MM.1S (cell line): ENCODE data around the gene GCNT1.
"Not testable (repeated sequence)": the region's sequence is repeated elsewhere in the genome, so short reads cannot be mapped to it uniquely, and the experiment has no call there.

Experiments
- DNase-seq: peaks from one replicate; pipeline ENCODE4 v3.0.0-alpha.2; 2015
- H2AFZ ChIP-seq: fragments of 300-600 bp; sonication (generic); 2 replicates; pipeline ENCODE4 v1.6.0; 2016; ENCODE audit warnings: antibody characterized with exemption, low read length
- H3F3A ChIP-seq: fragments of 300-600 bp; sonication (generic); 2 replicates; pipeline ENCODE4 v1.6.1; 2016; ENCODE audit warnings: mild to moderate bottlenecking, antibody characterized with exemption, low read length, moderate library complexity, mixed read lengths; ENCODE audit not compliant: insufficient read depth
- H3K27ac ChIP-seq: fragments of 300-600 bp; sonication (generic); 2 replicates; pipeline ENCODE4 v1.5.1; 2016; ENCODE audit warnings: mild to moderate bottlenecking, low read length
- H3K27me3 ChIP-seq: fragments of 300-600 bp; sonication (generic); replicated peaks from 2 replicates; pipeline ENCODE4 v1.6.0; 2016; ENCODE audit warnings: low read length; ENCODE audit not compliant: insufficient read depth
- H3K36me3 ChIP-seq: fragments of 300-600 bp; sonication (generic); replicated peaks from 2 replicates; pipeline ENCODE4 v1.6.1; 2016; ENCODE audit warnings: mild to moderate bottlenecking, low read length, mixed read lengths; ENCODE audit not compliant: insufficient read depth
- H3K4me1 ChIP-seq: fragments of 300-600 bp; sonication (generic); 2 replicates; pipeline ENCODE4 v1.6.1; 2016; ENCODE audit warnings: low read length, mixed read lengths
- H3K4me2 ChIP-seq: fragments of 300-600 bp; sonication (generic); 2 replicates; pipeline ENCODE4 v1.6.0; 2016; ENCODE audit warnings: low read depth, low read length
- H3K4me3 ChIP-seq: fragments of 300-600 bp; sonication (generic); 2 replicates; pipeline ENCODE4 v1.5.1; 2016; ENCODE audit warnings: low read length, mixed read lengths
- H3K79me2 ChIP-seq: fragments of 300-600 bp; sonication (generic); 2 replicates; pipeline ENCODE4 v1.6.1; 2016; ENCODE audit warnings: mixed run types, low read length, mixed read lengths
- H3K9ac ChIP-seq: fragments of 300-600 bp; sonication (generic); 2 replicates; pipeline ENCODE4 v1.6.1; 2016; ENCODE audit warnings: low read length, mixed read lengths
- H3K9me2 ChIP-seq: fragments of 300-600 bp; sonication (generic); replicated peaks from 2 replicates; pipeline ENCODE4 v1.6.1; 2016; ENCODE audit warnings: mild to moderate bottlenecking, low read length, mixed read lengths; ENCODE audit not compliant: insufficient read depth
- H3K9me3 ChIP-seq: fragments of 300-600 bp; sonication (generic); replicated peaks from 2 replicates; pipeline ENCODE4 v1.6.1; 2016; ENCODE audit warnings: mild to moderate bottlenecking, low read length, mixed read lengths; ENCODE audit not compliant: insufficient read depth
- H4K20me1 ChIP-seq: fragments of 300-600 bp; sonication (generic); 2 replicates; pipeline ENCODE4 v1.6.1; 2016; ENCODE audit warnings: mild to moderate bottlenecking, low read length, moderate library complexity, mixed read lengths; ENCODE audit not compliant: insufficient read depth
- EZH2 ChIP-seq: fragments of 300-600 bp; sonication (generic); optimal IDR thresholded peaks from 2 replicates; pipeline ENCODE3; 2017; ENCODE audit warnings: low read depth, mild to moderate bottlenecking, antibody characterized with exemption, low read length, mixed read lengths
- EZH2phosphoT487 ChIP-seq: fragments of 300-600 bp; sonication (generic); IDR thresholded peaks from 2 replicates; pipeline ENCODE4 v1.6.1; 2018; ENCODE audit warnings: antibody characterized with exemption, low read length
- TF ChIP-seq, protein P1 (sequence below): fragments of 300-600 bp; sonication (generic); IDR thresholded peaks from 2 replicates; pipeline ENCODE4 v1.5.1; 2016; ENCODE audit warnings: antibody characterized with exemption, low read length, mixed read lengths

GCNT1 gene

DNA sequence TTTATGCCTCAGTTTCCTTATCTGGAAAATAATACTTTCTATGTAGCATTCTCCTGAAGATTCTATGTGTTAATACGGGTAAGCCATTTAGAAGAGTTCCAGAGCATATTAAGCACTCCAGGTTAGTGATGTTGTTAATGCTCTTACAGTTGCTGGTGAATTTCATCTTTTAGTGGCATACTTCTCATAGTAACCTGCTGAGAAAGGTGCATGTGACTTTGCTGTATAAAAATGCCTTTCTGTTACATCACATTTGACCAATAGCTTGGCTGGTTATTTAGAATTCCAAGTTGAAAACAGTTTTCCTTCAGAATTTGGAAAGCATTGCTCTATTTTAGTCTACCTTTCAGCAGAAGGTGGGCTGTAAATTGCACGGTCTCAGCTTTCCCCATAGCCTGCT, 27.2 kb downstream of the GCNT1 start:
- Histone ChIP-seq H3K36me3 (no peaks in the 10 kb centered on the region), H3K27ac (no peak overlapping the region; the same call in 1 of the 2 replicates), H3K4me2 (no peak overlapping the region), H2AFZ (no peak overlapping the region), H3K9me2 (no peaks in the 10 kb centered on the region), H3K4me3 (no peak overlapping the region), H3K27me3 (no peaks in the 10 kb centered on the region), H3K79me2 (no peaks in the 10 kb centered on the region), H3K9me3 (no peaks in the 10 kb centered on the region), H3F3A (no peaks in the 10 kb centered on the region), H3K4me1 (no peaks in the 10 kb centered on the region), H3K9ac (no peak overlapping the region), H4K20me1 (no peaks in the 10 kb centered on the region)
- DNase-seq = no peak
- TF ChIP-seq EZH2 = no peak
- TF ChIP-seq, protein P1, sequence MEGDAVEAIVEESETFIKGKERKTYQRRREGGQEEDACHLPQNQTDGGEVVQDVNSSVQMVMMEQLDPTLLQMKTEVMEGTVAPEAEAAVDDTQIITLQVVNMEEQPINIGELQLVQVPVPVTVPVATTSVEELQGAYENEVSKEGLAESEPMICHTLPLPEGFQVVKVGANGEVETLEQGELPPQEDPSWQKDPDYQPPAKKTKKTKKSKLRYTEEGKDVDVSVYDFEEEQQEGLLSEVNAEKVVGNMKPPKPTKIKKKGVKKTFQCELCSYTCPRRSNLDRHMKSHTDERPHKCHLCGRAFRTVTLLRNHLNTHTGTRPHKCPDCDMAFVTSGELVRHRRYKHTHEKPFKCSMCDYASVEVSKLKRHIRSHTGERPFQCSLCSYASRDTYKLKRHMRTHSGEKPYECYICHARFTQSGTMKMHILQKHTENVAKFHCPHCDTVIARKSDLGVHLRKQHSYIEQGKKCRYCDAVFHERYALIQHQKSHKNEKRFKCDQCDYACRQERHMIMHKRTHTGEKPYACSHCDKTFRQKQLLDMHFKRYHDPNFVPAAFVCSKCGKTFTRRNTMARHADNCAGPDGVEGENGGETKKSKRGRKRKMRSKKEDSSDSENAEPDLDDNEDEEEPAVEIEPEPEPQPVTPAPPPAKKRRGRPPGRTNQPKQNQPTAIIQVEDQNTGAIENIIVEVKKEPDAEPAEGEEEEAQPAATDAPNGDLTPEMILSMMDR = no peak
- no peak for TF ChIP-seq EZH2phosphoT487

DNA sequence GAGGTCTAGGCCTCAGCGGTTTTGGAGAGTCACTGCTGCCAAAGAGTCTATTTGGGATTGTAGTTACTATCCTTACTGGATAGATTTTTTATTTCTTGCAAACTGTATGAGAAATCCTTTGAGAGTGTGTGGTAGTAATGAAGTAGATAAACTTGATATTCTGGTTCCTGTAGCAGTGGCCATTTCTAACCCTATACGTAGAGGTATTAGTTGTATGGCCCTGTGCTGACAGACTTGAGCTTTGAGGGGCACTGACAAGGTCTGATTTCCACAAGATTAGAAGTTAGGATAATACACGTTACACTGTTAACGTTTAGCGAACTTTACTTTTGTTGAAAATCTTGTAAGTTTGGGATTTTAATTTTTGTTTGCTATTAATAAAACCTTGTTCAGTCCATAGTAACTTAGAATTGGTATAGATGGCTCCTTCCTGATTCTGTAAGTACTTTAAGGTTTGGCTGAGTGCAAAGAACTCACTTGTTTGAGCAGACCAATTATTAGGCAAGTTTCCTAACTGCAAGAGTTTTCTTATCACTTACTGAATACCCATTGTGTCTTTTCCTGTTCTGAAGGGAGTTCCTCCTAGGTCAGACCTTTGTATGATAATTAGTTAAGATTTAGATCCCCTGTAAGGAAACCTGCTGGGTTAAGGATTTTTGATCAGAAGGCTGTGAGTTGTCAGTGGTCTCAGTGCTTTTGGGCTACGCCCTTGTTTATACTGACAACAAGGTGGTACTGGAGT, 31.4 kb downstream of the GCNT1 start:
- H4K20me1 ChIP-seq = no peaks in the 10 kb centered on the region
- no peak for DNase-seq
- H3K4me3 ChIP-seq = no peak overlapping the region
- no peak overlapping the region for H3K9ac ChIP-seq
- H3K4me2 ChIP-seq = no peak overlapping the region
- H3K27me3 ChIP-seq = no peaks in the 10 kb centered on the region
- H3K36me3 ChIP-seq = no peaks in the 10 kb centered on the region
- H3K4me1 ChIP-seq = no peaks in the 10 kb centered on the region
- TF ChIP-seq, protein P1 = no peak
- TF ChIP-seq EZH2phosphoT487 = no peak
- no peak for TF ChIP-seq EZH2
- H3K9me3 ChIP-seq = no peaks in the 10 kb centered on the region
- H3K27ac ChIP-seq = no peak overlapping the region
- no peaks in the 10 kb centered on the region for H3K9me2 ChIP-seq
- no peaks in the 10 kb centered on the region for H3F3A ChIP-seq
- no peaks in the 10 kb centered on the region for H3K79me2 ChIP-seq
- H2AFZ ChIP-seq = no peak overlapping the region

DNA sequence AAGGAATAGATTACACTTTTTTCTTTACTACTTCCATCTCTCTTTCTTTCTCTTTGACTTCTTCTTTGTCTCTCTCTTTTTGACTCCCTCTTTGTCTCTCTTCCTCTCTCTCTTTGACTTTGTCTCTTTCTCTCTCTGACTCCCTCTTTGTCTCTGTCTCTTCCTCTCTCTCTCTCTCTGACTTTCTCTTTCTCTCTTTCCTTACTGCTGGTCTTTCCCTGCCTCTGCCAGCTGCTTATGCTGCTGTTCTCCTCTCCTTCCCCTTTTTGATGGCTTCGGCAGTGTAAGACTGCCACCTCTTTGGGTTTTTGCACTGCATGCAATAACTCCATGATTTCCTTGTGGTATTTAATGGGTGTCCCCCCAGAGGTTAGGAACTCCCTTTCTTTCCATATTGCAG, 32.1 kb downstream of the GCNT1 start:
- H3K9ac ChIP-seq, H3K4me2 ChIP-seq, H3K27me3 ChIP-seq, H3K79me2 ChIP-seq, H3K4me1 ChIP-seq, H3K9me3 ChIP-seq, H3K4me3 ChIP-seq, H3F3A ChIP-seq, H3K27ac ChIP-seq, H2AFZ ChIP-seq, H3K9me2 ChIP-seq, DNase-seq, H4K20me1 ChIP-seq, H3K36me3 ChIP-seq: not testable (repeated sequence)

DNA sequence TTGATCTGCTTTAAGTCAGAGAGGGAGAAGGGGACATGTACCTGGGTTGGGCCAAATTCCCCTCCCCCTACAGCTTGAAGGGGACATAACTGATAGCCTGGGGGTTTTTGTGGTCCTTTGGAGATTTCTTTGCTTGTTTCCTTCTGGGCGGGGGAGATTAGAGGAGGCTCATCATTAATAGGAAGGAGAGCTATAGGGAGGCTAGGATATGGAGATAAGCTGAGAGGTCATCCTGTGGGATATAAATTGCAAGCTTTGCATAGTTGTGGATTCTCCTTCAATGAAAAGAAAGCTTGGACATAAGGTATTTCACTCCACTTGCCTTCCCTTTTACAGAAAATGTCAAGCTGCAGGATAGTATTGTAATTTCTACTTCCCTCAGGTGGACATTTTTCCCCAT, 34.5 kb downstream of the GCNT1 start:
- DNase-seq, H3K4me2 ChIP-seq, H3K9me2 ChIP-seq, H3K9ac ChIP-seq, H3K36me3 ChIP-seq, H4K20me1 ChIP-seq, H3K27me3 ChIP-seq, H3K4me3 ChIP-seq, H3K79me2 ChIP-seq, H3K4me1 ChIP-seq, H3K27ac ChIP-seq, H2AFZ ChIP-seq, H3K9me3 ChIP-seq, H3F3A ChIP-seq: not testable (repeated sequence)
